Measurements from ENCODE around the gene BNIP3.

DNA sequence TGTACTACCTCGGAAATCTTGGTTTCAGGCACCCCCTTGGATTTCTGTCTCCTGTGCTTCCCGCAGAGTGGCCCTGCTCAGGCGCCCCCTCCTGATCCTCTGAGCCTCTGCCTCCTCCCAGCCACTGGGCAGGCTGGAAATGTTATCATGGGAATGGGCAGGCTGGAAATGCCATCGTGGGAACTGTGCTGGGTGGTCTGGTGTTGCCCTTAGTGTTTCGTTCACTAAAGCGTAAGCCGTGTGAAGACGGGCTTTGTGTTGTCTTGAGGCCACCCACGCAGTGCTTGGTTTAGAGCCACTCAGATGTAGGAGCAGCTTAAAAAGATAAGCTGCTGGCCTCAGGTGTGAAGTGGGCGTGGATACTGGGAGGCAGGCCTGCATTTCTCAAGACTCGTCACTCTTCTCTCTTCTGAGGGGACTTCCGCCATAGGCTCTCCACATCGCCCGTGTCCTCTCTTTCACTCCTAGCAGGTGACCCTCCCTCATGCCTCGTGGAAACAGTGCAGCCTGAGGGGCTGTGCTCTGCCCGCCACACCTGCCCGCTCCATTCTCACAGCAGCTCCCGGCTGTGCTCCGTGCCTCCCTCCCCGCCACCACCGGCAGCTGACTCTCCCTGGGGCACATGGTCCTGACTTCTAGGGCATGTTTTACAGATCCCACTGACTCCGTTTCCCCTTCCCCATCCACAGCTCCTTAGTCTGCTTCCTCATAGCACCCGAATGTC, 52.4 kb downstream of the BNIP3 start:
- TF ChIP-seq CREB1 (IDR thresholded peaks at IDR 0.05; ENCODE audit: low read depth) (no peak), YY1 (IDR thresholded peaks at IDR 0.05; ENCODE audit: low read depth) (no peak), TAF1 (IDR thresholded peaks at IDR 0.05; ENCODE audit: low read depth) (no peak), RAD21 (IDR thresholded peaks at IDR 0.05; ENCODE audit: low read depth) (no peak), EP300 (IDR thresholded peaks at IDR 0.05; ENCODE audit: borderline replicate concordance) (no peak), TEAD4 (IDR thresholded peaks at IDR 0.05) (no peak), EGR1 (IDR thresholded peaks at IDR 0.05) (no peak), MAX (IDR thresholded peaks at IDR 0.05) (no peak), CEBPB (IDR thresholded peaks at IDR 0.05) (no peak)
- TF ChIP-seq, protein P1, sequence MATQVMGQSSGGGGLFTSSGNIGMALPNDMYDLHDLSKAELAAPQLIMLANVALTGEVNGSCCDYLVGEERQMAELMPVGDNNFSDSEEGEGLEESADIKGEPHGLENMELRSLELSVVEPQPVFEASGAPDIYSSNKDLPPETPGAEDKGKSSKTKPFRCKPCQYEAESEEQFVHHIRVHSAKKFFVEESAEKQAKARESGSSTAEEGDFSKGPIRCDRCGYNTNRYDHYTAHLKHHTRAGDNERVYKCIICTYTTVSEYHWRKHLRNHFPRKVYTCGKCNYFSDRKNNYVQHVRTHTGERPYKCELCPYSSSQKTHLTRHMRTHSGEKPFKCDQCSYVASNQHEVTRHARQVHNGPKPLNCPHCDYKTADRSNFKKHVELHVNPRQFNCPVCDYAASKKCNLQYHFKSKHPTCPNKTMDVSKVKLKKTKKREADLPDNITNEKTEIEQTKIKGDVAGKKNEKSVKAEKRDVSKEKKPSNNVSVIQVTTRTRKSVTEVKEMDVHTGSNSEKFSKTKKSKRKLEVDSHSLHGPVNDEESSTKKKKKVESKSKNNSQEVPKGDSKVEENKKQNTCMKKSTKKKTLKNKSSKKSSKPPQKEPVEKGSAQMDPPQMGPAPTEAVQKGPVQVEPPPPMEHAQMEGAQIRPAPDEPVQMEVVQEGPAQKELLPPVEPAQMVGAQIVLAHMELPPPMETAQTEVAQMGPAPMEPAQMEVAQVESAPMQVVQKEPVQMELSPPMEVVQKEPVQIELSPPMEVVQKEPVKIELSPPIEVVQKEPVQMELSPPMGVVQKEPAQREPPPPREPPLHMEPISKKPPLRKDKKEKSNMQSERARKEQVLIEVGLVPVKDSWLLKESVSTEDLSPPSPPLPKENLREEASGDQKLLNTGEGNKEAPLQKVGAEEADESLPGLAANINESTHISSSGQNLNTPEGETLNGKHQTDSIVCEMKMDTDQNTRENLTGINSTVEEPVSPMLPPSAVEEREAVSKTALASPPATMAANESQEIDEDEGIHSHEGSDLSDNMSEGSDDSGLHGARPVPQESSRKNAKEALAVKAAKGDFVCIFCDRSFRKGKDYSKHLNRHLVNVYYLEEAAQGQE (IDR thresholded peaks at IDR 0.05; ENCODE audit: low read depth): no peak
